Kidney epithelial cell (primary cell): ENCODE results near the gene PMM1. TPM values are rescaled to one million over a fixed set of nuclear protein-coding genes. Genes with fewer than 3 reads are reported as not detected.

Source experiments
- DNase-seq: peaks from one replicate; pipeline ENCODE4 v3.0.0-alpha.2; 2010; ENCODE audit warnings: low read depth
- H3K27me3 ChIP-seq: 2 replicates; pipeline ENCODE4 v1.6.0; 2011; ENCODE audit warnings: low read length; ENCODE audit not compliant: control insufficient read depth, insufficient read depth
- H3K36me3 ChIP-seq: 2 replicates; pipeline ENCODE4 v1.5.1; 2011; ENCODE audit warnings: low read length; ENCODE audit not compliant: control insufficient read depth, insufficient read depth
- H3K4me3 ChIP-seq: 2 replicates; pipeline ENCODE4 v1.5.1; 2011; ENCODE audit warnings: low read depth, mild to moderate bottlenecking, control low read depth, low read length
- CTCF ChIP-seq: IDR thresholded peaks from 2 replicates; pipeline ENCODE4 v1.5.1; 2011; ENCODE audit warnings: mild to moderate bottlenecking, moderate library complexity, low read length, control low read depth, inconsistent platforms; ENCODE audit not compliant: insufficient read depth, poor library complexity, severe bottlenecking
- total RNA-seq: library from RNA; depleted of rRNA; stranded (reverse); fragments of >200 nt; gene quantifications from 2 replicates; pipeline ENCODE4 v1.2.3, GENCODE V29; 2015

Gene PMM1
- total RNA-seq, 1 donor from 2014 or later = 32.2 TPM

DNA sequence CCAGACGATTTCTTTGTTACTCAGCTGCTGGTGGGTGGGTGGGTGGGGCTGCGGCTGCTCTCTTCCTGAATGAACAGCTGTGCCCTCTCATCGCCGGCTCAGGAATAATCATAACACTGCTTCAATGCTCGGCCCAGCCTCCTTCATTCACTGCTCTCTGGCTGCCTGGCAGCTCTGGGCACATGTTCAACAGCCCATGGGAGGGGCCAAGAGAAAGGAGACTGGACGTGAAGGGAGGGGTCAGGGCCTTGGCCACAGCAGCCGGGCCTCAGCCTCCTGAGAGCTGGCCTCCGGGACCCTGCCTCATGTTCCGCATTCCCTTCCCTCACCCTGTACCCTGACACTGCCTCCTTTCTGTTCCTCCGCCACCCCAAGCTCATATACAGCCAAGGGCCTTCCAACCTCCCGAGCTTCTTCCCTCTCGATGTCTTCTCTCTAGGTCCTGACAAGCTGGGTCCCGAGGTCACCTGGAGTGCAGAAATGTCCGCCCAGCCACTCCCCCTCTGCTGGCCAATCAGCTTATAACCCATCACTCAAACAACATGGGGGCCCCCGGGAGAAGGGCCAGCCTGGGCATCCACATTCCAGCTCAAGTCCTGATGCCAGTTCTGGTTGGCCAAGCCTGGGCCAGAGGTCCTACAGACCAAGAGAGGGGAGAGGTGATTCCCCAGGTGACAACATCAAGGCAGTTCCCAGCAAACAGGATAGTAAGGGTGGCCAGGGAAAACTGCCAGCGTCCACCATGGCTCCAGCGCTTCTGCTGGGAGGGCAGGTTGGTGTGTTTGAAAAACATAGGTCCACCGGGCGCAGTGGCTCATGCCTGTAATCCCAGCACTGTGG is 32.0 kb downstream of the PMM1 start:
- no peak overlapping the region for H3K4me3 ChIP-seq
- no peak for TF ChIP-seq CTCF
- H3K27me3 ChIP-seq = no peaks in the 10 kb centered on the region
- no peak for DNase-seq
- no peaks in the 10 kb centered on the region for H3K36me3 ChIP-seq

DNA sequence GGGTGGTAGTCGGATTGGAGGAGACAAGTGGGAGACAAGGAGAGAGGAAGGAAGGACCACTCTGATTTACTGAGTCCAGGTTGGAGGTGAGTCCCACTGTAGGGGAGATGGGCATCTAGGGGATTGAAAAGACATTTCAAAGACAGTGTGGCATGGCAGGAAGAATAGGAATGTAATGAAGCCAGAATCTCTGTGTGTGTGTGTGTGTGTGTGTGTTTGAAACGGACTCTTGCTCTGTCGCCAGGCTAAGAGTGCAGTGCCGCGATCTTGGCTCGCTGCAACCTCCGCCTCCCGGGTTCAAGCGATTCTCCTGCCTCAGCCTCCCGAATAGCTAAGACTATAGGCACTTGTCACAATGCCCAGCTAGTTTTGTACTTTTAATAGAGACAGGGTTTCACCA is 33.1 kb downstream of the PMM1 start:
- H3K4me3 ChIP-seq = no peak overlapping the region
- no peak for DNase-seq
- H3K27me3 ChIP-seq = no peaks in the 10 kb centered on the region
- no peak for TF ChIP-seq CTCF
- no peaks in the 10 kb centered on the region for H3K36me3 ChIP-seq

GRCh38 chr22:41555325-41555982 is 34.2 kb downstream of the PMM1 start:
- Histone ChIP-seq H3K4me3 (no peak overlapping the region), H3K36me3 (no peaks in the 10 kb centered on the region), H3K27me3 (no peaks in the 10 kb centered on the region)
- no peak for TF ChIP-seq CTCF
- DNase-seq = no peak

- Histone ChIP-seq H3K36me3 (no peaks in the 10 kb centered on the region), H3K27me3 (no peaks in the 10 kb centered on the region), H3K4me3 (no peak overlapping the region)
- no peak for TF ChIP-seq CTCF
- DNase-seq = no peak
Measured at GRCh38 chr22:41551877-41552582, 37.6 kb downstream of the PMM1 start.

GRCh38 chr22:41550952-41551491 is 38.6 kb downstream of the PMM1 start:
- DNase-seq = no peak
- no peak overlapping the region for H3K4me3 ChIP-seq
- no peaks in the 10 kb centered on the region for H3K36me3 ChIP-seq
- TF ChIP-seq CTCF = no peak
- no peaks in the 10 kb centered on the region for H3K27me3 ChIP-seq
